ENCODE measurements around the gene CHIC2. TPM values are rescaled to one million over a fixed set of nuclear protein-coding genes. Genes with fewer than 3 reads are reported as not detected.

The CHIC2 gene
- total and polyA plus RNA-seq, 4 donors, result 18.4 to 31.9 (median 27.7) TPM

GRCh38 chr4:53994382-53995102, 69.9 kb downstream of the CHIC2 start:
- no peak overlapping the region for H3K27ac ChIP-seq (ENCODE audit: low read depth in 1 of 2, low read length in 2 of 2)
- no peaks in the 10 kb centered on the region for H3K27me3 ChIP-seq (ENCODE audit: control insufficient read depth in 1 of 2, insufficient read depth in 2 of 2, low read length in 1 of 2)
- peaks cover 0 to 2% of the 10 kb centered on the region in 2 donors for H3K36me3 ChIP-seq (ENCODE audit: control insufficient read depth in 1 of 2, insufficient read depth in 2 of 2, low read length in 1 of 2)
- no peak overlapping the region for H3K4me3 ChIP-seq (ENCODE audit: low read length in 2 of 2)
- 90% methylated on average over 5 of the region's 5 CpGs for WGBS, 2 donors
- DNase-seq (peak in 1 of 2 donors; percentile 45), ATAC-seq (ENCODE audit: low FRiP score) (no peak)
- intact Hi-C loops (cut with DNase I), result no loop called here
- H3K4me1 ChIP-seq (ENCODE audit: control insufficient read depth in 1 of 2, insufficient read depth in 2 of 2, low read length in 2 of 2), result no peaks in the 10 kb centered on the region
- no peaks in the 10 kb centered on the region for H3K9me3 ChIP-seq (ENCODE audit: control insufficient read depth, low read length)

GRCh38 chr4:53992785-53993184, 71.6 kb downstream of the CHIC2 start:
- no peaks in the 10 kb centered on the region for H3K4me1 ChIP-seq (ENCODE audit: control insufficient read depth in 1 of 2, insufficient read depth in 2 of 2, low read length in 2 of 2)
- 95 to 98% methylated on average over 3 of the region's 3 CpGs for WGBS, 2 donors
- ATAC-seq (ENCODE audit: low FRiP score), result no peak
- peaks cover 0 to 2% of the 10 kb centered on the region in 2 donors for H3K36me3 ChIP-seq (ENCODE audit: control insufficient read depth in 1 of 2, insufficient read depth in 2 of 2, low read length in 1 of 2)
- intact Hi-C loops (cut with DNase I), result no loop called here
- H3K27me3 ChIP-seq (ENCODE audit: control insufficient read depth in 1 of 2, insufficient read depth in 2 of 2, low read length in 1 of 2), result no peaks in the 10 kb centered on the region
- no peak overlapping the region for H3K4me3 ChIP-seq (ENCODE audit: low read length in 2 of 2)
- H3K9me3 ChIP-seq (ENCODE audit: control insufficient read depth, low read length), result no peaks in the 10 kb centered on the region
- no peak overlapping the region for H3K27ac ChIP-seq (ENCODE audit: low read depth in 1 of 2, low read length in 2 of 2)
- DNase-seq, result no peak

DNA sequence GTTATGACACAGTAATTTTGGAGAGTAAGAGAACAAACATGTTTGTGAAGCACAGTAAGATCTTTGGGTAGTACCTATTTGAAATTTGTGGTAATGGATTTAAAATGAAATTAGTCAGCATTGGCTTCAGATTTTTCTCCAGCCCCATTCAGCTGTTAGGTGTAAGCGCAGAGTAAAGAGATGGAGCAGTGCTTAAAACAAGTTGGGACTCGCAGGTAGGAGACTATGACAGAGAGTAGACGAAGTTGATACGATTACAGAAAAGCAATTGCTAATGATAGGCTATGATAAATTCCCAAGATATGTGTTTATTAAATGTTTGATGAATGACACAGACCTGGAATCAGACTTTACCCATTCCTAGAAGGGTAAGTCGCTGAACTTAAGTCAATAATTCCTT, 72.6 kb downstream of the CHIC2 start:
- Histone ChIP-seq H3K9me3 (ENCODE audit: control insufficient read depth, low read length) (no peaks in the 10 kb centered on the region), H3K4me3 (ENCODE audit: low read length in 2 of 2) (no peak overlapping the region), H3K4me1 (ENCODE audit: control insufficient read depth in 1 of 2, insufficient read depth in 2 of 2, low read length in 2 of 2) (no peaks in the 10 kb centered on the region), H3K27ac (ENCODE audit: low read depth in 1 of 2, low read length in 2 of 2) (no peak overlapping the region), H3K27me3 (ENCODE audit: control insufficient read depth in 1 of 2, insufficient read depth in 2 of 2, low read length in 1 of 2) (no peaks in the 10 kb centered on the region), H3K36me3 (ENCODE audit: control insufficient read depth in 1 of 2, insufficient read depth in 2 of 2, low read length in 1 of 2) (peaks cover 0 to under 1% of the 10 kb centered on the region in 2 donors)
- WGBS, 2 donors, result 92 to 94% methylated on average over 5 of the region's 5 CpGs
- DNase-seq, result no peak
- no peak for ATAC-seq (ENCODE audit: low FRiP score)
- intact Hi-C loops (cut with DNase I), result no loop called here

DNA sequence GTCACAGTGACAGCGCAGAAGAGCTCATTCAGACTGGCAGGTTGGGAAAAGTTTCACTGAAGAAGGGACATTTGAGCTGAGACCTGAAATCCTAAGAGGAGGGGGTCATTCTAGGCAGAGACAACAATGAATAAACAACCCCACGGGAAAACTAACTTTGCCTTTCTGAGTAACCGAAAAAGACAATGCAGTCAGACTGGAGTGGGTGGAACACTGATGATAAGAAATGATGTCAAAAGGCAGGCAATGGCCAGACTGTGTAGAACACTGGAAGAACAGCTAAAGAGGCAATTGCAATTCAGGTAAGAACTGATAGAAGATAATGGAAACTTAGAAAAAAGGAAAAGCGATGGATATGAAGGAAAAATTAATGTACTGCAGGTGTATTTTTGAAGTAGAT, 73.8 kb downstream of the CHIC2 start:
- Histone ChIP-seq H3K4me1 (ENCODE audit: control insufficient read depth in 1 of 2, insufficient read depth in 2 of 2, low read length in 2 of 2) (no peaks in the 10 kb centered on the region), H3K27ac (ENCODE audit: low read depth in 1 of 2, low read length in 2 of 2) (no peak overlapping the region), H3K27me3 (ENCODE audit: control insufficient read depth in 1 of 2, insufficient read depth in 2 of 2, low read length in 1 of 2) (no peaks in the 10 kb centered on the region), H3K36me3 (ENCODE audit: control insufficient read depth in 1 of 2, insufficient read depth in 2 of 2, low read length in 1 of 2) (no peaks in the 10 kb centered on the region), H3K9me3 (ENCODE audit: control insufficient read depth, low read length) (no peaks in the 10 kb centered on the region), H3K4me3 (ENCODE audit: low read length in 2 of 2) (no peak overlapping the region)
- intact Hi-C loops (cut with DNase I), result no loop called here
- WGBS, 2 donors, result 69 to 71% methylated on average over 4 of the region's 4 CpGs
- ATAC-seq (ENCODE audit: low FRiP score) (no peak), DNase-seq (no peak)

DNA sequence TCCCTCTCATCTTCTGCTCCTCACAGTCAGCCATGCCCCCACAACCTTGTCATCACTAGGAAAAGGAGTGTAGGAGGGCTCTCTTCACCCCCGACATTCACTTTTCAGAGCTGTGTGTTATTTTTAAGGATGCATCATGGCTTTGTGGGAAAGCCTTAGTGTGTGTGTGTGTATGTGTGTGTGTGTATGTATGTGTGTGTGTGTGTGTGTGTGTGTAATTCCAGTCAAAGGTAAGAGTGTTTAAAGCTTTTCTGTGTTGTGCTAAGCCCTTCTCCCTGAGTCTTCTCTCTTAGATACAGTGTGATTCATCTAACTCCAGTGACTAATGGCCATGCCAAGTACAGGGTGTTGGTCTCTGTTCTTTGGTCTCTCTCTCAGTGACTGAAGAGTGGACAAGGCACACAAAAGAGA, 76.6 kb downstream of the CHIC2 start:
- Histone ChIP-seq H3K27me3 (ENCODE audit: control insufficient read depth in 1 of 2, insufficient read depth in 2 of 2, low read length in 1 of 2) (no peaks in the 10 kb centered on the region), H3K36me3 (ENCODE audit: control insufficient read depth in 1 of 2, insufficient read depth in 2 of 2, low read length in 1 of 2) (no peaks in the 10 kb centered on the region), H3K4me3 (ENCODE audit: low read length in 2 of 2) (no peak overlapping the region), H3K4me1 (ENCODE audit: control insufficient read depth in 1 of 2, insufficient read depth in 2 of 2, low read length in 2 of 2) (no peaks in the 10 kb centered on the region), H3K9me3 (ENCODE audit: control insufficient read depth, low read length) (no peaks in the 10 kb centered on the region), H3K27ac (ENCODE audit: low read depth in 1 of 2, low read length in 2 of 2) (no peak overlapping the region)
- ATAC-seq (ENCODE audit: low FRiP score), result no peak
- 86 to 88% methylated on average over 1 of the region's 1 CpG for WGBS, 2 donors
- intact Hi-C loops (cut with DNase I), result no loop called here
- DNase-seq, result no peak

GRCh38 chr4:53986062-53986461, 78.3 kb downstream of the CHIC2 start:
- Histone ChIP-seq H3K27ac (ENCODE audit: low read depth in 1 of 2, low read length in 2 of 2) (no peak overlapping the region), H3K9me3 (ENCODE audit: control insufficient read depth, low read length) (no peaks in the 10 kb centered on the region), H3K27me3 (ENCODE audit: control insufficient read depth in 1 of 2, insufficient read depth in 2 of 2, low read length in 1 of 2) (no peaks in the 10 kb centered on the region), H3K4me3 (ENCODE audit: low read length in 2 of 2) (no peak overlapping the region), H3K36me3 (ENCODE audit: control insufficient read depth in 1 of 2, insufficient read depth in 2 of 2, low read length in 1 of 2) (no peaks in the 10 kb centered on the region), H3K4me1 (ENCODE audit: control insufficient read depth in 1 of 2, insufficient read depth in 2 of 2, low read length in 2 of 2) (no peaks in the 10 kb centered on the region)
- ATAC-seq (ENCODE audit: low FRiP score) (no peak), DNase-seq (no peak)
- intact Hi-C loops (cut with DNase I), result no loop called here

- Histone ChIP-seq H3K27ac (ENCODE audit: low read depth in 1 of 2, low read length in 2 of 2) (no peak overlapping the region), H3K4me1 (ENCODE audit: control insufficient read depth in 1 of 2, insufficient read depth in 2 of 2, low read length in 2 of 2) (no peaks in the 10 kb centered on the region), H3K4me3 (ENCODE audit: low read length in 2 of 2) (no peak overlapping the region), H3K9me3 (ENCODE audit: control insufficient read depth, low read length) (no peaks in the 10 kb centered on the region), H3K36me3 (ENCODE audit: control insufficient read depth in 1 of 2, insufficient read depth in 2 of 2, low read length in 1 of 2) (no peaks in the 10 kb centered on the region), H3K27me3 (ENCODE audit: control insufficient read depth in 1 of 2, insufficient read depth in 2 of 2, low read length in 1 of 2) (no peaks in the 10 kb centered on the region)
- no peak for DNase-seq
- ATAC-seq (ENCODE audit: low FRiP score), result no peak
- intact Hi-C loops (cut with DNase I), result no loop called here
These were observed 82.8 kb downstream of the CHIC2 start for GRCh38 chr4:53981567-53981966.

GRCh38 chr4:53981066-53981465, 83.3 kb downstream of the CHIC2 start:
- Histone ChIP-seq H3K4me3 (ENCODE audit: low read length in 2 of 2) (no peak overlapping the region), H3K36me3 (ENCODE audit: control insufficient read depth in 1 of 2, insufficient read depth in 2 of 2, low read length in 1 of 2) (no peaks in the 10 kb centered on the region), H3K9me3 (ENCODE audit: control insufficient read depth, low read length) (no peaks in the 10 kb centered on the region), H3K4me1 (ENCODE audit: control insufficient read depth in 1 of 2, insufficient read depth in 2 of 2, low read length in 2 of 2) (no peaks in the 10 kb centered on the region), H3K27me3 (ENCODE audit: control insufficient read depth in 1 of 2, insufficient read depth in 2 of 2, low read length in 1 of 2) (no peaks in the 10 kb centered on the region), H3K27ac (ENCODE audit: low read depth in 1 of 2, low read length in 2 of 2) (no peak overlapping the region)
- DNase-seq (no peak), ATAC-seq (ENCODE audit: low FRiP score) (no peak)
- WGBS, 2 donors, result 65 to 76% methylated on average over 2 of the region's 2 CpGs
- intact Hi-C loops (cut with DNase I), result no loop called here

DNA sequence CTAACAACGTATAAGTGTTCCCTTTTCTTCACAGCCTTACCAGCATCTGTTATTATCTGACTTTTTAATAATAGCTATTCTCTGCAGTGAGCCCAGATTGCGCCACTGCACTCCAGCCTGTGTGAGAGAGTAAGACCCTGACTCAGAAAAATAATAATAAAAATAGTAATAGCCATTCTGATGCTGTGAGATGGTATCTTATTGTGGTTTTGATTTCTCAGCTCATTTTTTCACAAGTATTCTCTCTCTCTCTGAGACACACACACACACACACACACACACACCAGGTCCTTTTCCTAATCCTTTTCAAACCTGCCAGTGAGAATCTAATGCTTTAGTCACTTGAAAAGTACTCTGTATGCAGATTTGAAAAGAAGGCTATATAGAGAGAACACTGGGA, 89.8 kb downstream of the CHIC2 start:
- Histone ChIP-seq H3K4me3 (ENCODE audit: low read length in 2 of 2) (no peak overlapping the region), H3K36me3 (ENCODE audit: control insufficient read depth in 1 of 2, insufficient read depth in 2 of 2, low read length in 1 of 2) (no peaks in the 10 kb centered on the region), H3K27ac (ENCODE audit: low read depth in 1 of 2, low read length in 2 of 2) (no peak overlapping the region), H3K4me1 (ENCODE audit: control insufficient read depth in 1 of 2, insufficient read depth in 2 of 2, low read length in 2 of 2) (no peaks in the 10 kb centered on the region), H3K9me3 (ENCODE audit: control insufficient read depth, low read length) (no peaks in the 10 kb centered on the region), H3K27me3 (ENCODE audit: control insufficient read depth in 1 of 2, insufficient read depth in 2 of 2, low read length in 1 of 2) (no peaks in the 10 kb centered on the region)
- 94 to 98% methylated on average over 2 of the region's 2 CpGs for WGBS, 2 donors
- DNase-seq (no peak), ATAC-seq (ENCODE audit: low FRiP score) (no peak)
- intact Hi-C loops (cut with DNase I), result no loop called here
